HEK293 (cell line): ENCODE measurements around the gene HAND1.

Source experiments
- CTCF ChIA-PET: fragments of 350-600 bp; formaldehyde crosslinking; extraction: SDS; loops from one replicate; lab custom pipeline; 2021; ENCODE audit warnings: antibody characterized with exemption; lab: Yijun Ruan, JAX
- POLR2A ChIA-PET: fragments of 300-600 bp; formaldehyde crosslinking; extraction: SDS; loops from one replicate; lab custom pipeline; 2020; ENCODE audit warnings: antibody characterized with exemption, inconsistent platforms; lab: Yijun Ruan, JAX
- H3K27ac ChIP-seq: fragments of 200-500 bp; sonication (Bioruptor generic); 2 replicates; pipeline ENCODE4 v1.5.1; 2014; ENCODE audit warnings: low read depth, low read length, control low read depth, inconsistent platforms; ENCODE audit errors: extremely low read depth
- H3K36me3 ChIP-seq, 2 experiments: fragments of 200-500 bp in 1 of 2; sonication (Bioruptor generic) in 1 of 2; 1 replicate in 1 of 2; 2 replicates in 1 of 2; pipeline ENCODE4 v1.5.1; 2014 to 2017; ENCODE audit warnings: inconsistent platforms in 2 of 2, low read length in 2 of 2; ENCODE audit not compliant: control insufficient read depth in 2 of 2, insufficient read depth in 1 of 2
- H3K4me1 ChIP-seq: fragments of 200-500 bp; sonication (Bioruptor generic); 2 replicates; pipeline ENCODE4 v1.5.1; 2014; ENCODE audit warnings: mild to moderate bottlenecking, low read length, inconsistent platforms; ENCODE audit not compliant: control insufficient read depth, insufficient read depth
- H3K4me3 ChIP-seq: 2 replicates; pipeline ENCODE4 v1.5.1; 2011; ENCODE audit warnings: low read depth, mild to moderate bottlenecking, control low read depth, low read length, moderate library complexity
- H3K9me3 ChIP-seq: fragments of 200-500 bp; sonication (Bioruptor generic); 2 replicates; pipeline ENCODE4 v1.5.1; 2014; ENCODE audit warnings: low read depth, low read length, inconsistent platforms; ENCODE audit not compliant: control insufficient read depth, insufficient read depth
- GFI1B ChIP-seq: fragments of 450-650 bp; formaldehyde crosslinking; IDR thresholded peaks from 2 replicates; pipeline ENCODE4 v1.5.1; 2016; ENCODE audit warnings: missing biosample characterization, missing genetic modification characterization
- GLIS2 ChIP-seq: fragments of 450-650 bp; formaldehyde crosslinking; IDR thresholded peaks from 2 replicates; pipeline ENCODE4 v1.5.1; 2016; ENCODE audit warnings: missing biosample characterization, missing genetic modification characterization
- KLF1 ChIP-seq: fragments of 450-650 bp; formaldehyde crosslinking; IDR thresholded peaks from 2 replicates; pipeline ENCODE4 v1.5.1; 2016; ENCODE audit warnings: missing biosample characterization, missing genetic modification characterization
- OSR2 ChIP-seq: fragments of 450-650 bp; formaldehyde crosslinking; IDR thresholded peaks from 2 replicates; pipeline ENCODE4 v1.5.1; 2016; ENCODE audit warnings: missing biosample characterization, missing genetic modification characterization
- PRDM1 ChIP-seq: fragments of 450-650 bp; formaldehyde crosslinking; IDR thresholded peaks from 2 replicates; pipeline ENCODE4; 2016; ENCODE audit warnings: missing biosample characterization, missing genetic modification characterization
- SCRT2 ChIP-seq: fragments of 450-650 bp; formaldehyde crosslinking; IDR thresholded peaks from 2 replicates; pipeline ENCODE4 v1.5.1; 2016; ENCODE audit warnings: missing biosample characterization, missing genetic modification characterization
- TCF7L2 ChIP-seq: IDR thresholded peaks from 2 replicates; pipeline ENCODE4 v1.6.1; 2011; ENCODE audit warnings: low read depth, mild to moderate bottlenecking, inconsistent platforms, low read length, moderate library complexity, borderline replicate concordance
- ZBTB8A ChIP-seq: fragments of 450-650 bp; formaldehyde crosslinking; IDR thresholded peaks from 2 replicates; pipeline ENCODE4 v1.5.1; 2016; ENCODE audit warnings: missing biosample characterization, missing genetic modification characterization
- ZNF132 ChIP-seq: fragments of 450-650 bp; formaldehyde crosslinking; IDR thresholded peaks from 2 replicates; pipeline ENCODE4 v1.5.1; 2017; ENCODE audit warnings: missing biosample characterization, missing genetic modification characterization, borderline replicate concordance
- ZNF140 ChIP-seq: fragments of 450-650 bp; formaldehyde crosslinking; IDR thresholded peaks from 2 replicates; pipeline ENCODE4 v1.5.1; 2016; ENCODE audit warnings: missing biosample characterization, missing genetic modification characterization
- ZNF155 ChIP-seq: fragments of 450-650 bp; formaldehyde crosslinking; IDR thresholded peaks from 2 replicates; pipeline ENCODE4 v1.5.1; 2016; ENCODE audit warnings: missing biosample characterization, missing genetic modification characterization
- ZNF221 ChIP-seq: fragments of 450-650 bp; formaldehyde crosslinking; IDR thresholded peaks from 2 replicates; pipeline ENCODE4 v1.5.1; 2017; ENCODE audit warnings: missing biosample characterization, missing genetic modification characterization, borderline replicate concordance
- ZNF223 ChIP-seq: fragments of 450-650 bp; formaldehyde crosslinking; IDR thresholded peaks from 2 replicates; pipeline ENCODE4 v1.5.1; 2016; ENCODE audit warnings: missing biosample characterization, missing genetic modification characterization
- ZNF274 ChIP-seq, 2 experiments: fragments of 200-500 bp in 1 of 2; fragments of 450-650 bp in 1 of 2; sonication (Bioruptor generic) in 1 of 2; formaldehyde crosslinking in 1 of 2; IDR thresholded peaks; 2 replicates each; pipeline versions ENCODE4 v1.5.1 to v1.6.1; 2014 to 2016; ENCODE audit warnings: borderline replicate concordance in 1 of 2, inconsistent platforms in 1 of 2, low read length in 1 of 2, missing biosample characterization in 1 of 2, missing genetic modification characterization in 1 of 2
- ZNF354C ChIP-seq: fragments of 450-650 bp; formaldehyde crosslinking; IDR thresholded peaks from 2 replicates; pipeline ENCODE4 v1.5.1; 2016; ENCODE audit warnings: missing biosample characterization, missing genetic modification characterization, low read depth, borderline replicate concordance
- ZNF548 ChIP-seq: fragments of 450-650 bp; formaldehyde crosslinking; IDR thresholded peaks from 2 replicates; pipeline ENCODE4 v1.5.1; 2016; ENCODE audit warnings: missing biosample characterization, missing genetic modification characterization
- ZNF549 ChIP-seq: fragments of 450-650 bp; IDR thresholded peaks from 2 replicates; pipeline ENCODE4 v1.5.1; 2018; ENCODE audit warnings: missing biosample characterization, missing genetic modification characterization, mild to moderate bottlenecking, inconsistent platforms, moderate library complexity
- ZNF621 ChIP-seq: fragments of 450-650 bp; formaldehyde crosslinking; IDR thresholded peaks from 2 replicates; pipeline ENCODE4 v1.5.1; 2017; ENCODE audit warnings: missing biosample characterization, missing genetic modification characterization
- ZNF654 ChIP-seq: fragments of 450-650 bp; formaldehyde crosslinking; IDR thresholded peaks from 2 replicates; pipeline ENCODE4 v1.5.1; 2016; ENCODE audit warnings: low read depth, missing biosample characterization, missing genetic modification characterization
- ZNF658 ChIP-seq: fragments of 450-650 bp; formaldehyde crosslinking; IDR thresholded peaks from 2 replicates; pipeline ENCODE4; 2016; ENCODE audit warnings: missing biosample characterization, missing genetic modification characterization
- ZSCAN23 ChIP-seq: fragments of 450-650 bp; formaldehyde crosslinking; IDR thresholded peaks from 2 replicates; pipeline ENCODE4 v1.5.1; 2016; ENCODE audit warnings: missing biosample characterization, missing genetic modification characterization
- TF ChIP-seq, protein P1 (sequence below): fragments of 450-650 bp; formaldehyde crosslinking; IDR thresholded peaks from 2 replicates; pipeline ENCODE4 v1.5.1; 2017; ENCODE audit warnings: missing biosample characterization, missing genetic modification characterization
- TF ChIP-seq, protein P2 (sequence below): fragments of 450-650 bp; formaldehyde crosslinking; IDR thresholded peaks from 2 replicates; pipeline ENCODE4 v1.5.1; 2016; ENCODE audit warnings: missing biosample characterization, missing genetic modification characterization
- TF ChIP-seq, protein P3 (sequence below): fragments of 450-650 bp; formaldehyde crosslinking; optimal IDR thresholded peaks from 2 replicates; pipeline ENCODE3; 2016; ENCODE audit warnings: missing biosample characterization, mild to moderate bottlenecking, missing genetic modification characterization
- TF ChIP-seq, protein P4 (sequence below): fragments of 450-650 bp; formaldehyde crosslinking; IDR thresholded peaks from 2 replicates; pipeline ENCODE4 v1.5.1; 2016; ENCODE audit warnings: missing biosample characterization, missing genetic modification characterization, low read depth
- TF ChIP-seq, protein P5 (sequence below): fragments of 450-650 bp; formaldehyde crosslinking; IDR thresholded peaks from 2 replicates; pipeline ENCODE4 v1.5.1; 2017; ENCODE audit warnings: missing biosample characterization, missing genetic modification characterization

HAND1 gene

DNA sequence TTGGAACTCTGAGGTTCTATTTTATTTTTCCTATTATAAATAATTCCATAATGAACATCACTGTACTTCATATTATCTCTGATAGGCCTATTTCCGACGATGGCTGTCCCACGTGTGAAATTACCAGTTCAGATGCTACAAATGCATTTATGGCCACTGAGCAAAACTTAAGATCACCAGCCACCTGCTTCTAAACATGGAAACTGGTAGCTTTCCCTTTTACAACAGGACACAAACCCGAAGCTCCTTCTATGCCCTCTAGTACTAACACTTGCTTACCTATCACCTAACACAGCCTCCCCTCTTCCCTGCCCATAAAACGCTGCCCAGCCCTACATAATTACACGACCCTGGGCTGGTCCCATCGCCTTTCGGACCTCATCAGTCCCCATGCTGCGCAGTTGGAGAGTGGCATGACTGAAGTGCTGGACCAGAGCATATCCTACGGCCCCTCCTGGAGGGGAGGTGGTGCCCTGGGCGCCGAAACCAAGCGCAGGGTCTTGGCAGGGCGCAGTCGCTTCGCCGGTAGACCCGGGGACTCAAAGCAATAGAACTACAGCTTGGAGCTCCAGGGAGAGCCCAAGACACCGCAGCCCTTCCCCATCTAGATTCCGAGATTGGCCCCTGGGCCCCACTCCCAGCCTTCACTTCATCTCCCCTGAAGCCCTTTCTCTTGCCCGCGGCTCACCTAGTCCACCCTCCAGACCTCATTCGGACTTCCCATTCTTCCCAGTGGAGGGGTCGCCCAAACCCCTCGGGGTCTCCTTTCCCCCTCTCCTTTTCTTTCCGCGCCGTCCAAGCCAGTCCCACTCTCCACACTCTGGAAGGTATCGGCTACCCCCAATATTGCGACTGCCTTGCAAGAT is 33.2 kb downstream of the HAND1 start:
- ChIA-PET POLR2A (no interaction called here), CTCF (no interaction called here)
- H3K9me3 ChIP-seq = no peaks in the 10 kb centered on the region
- H3K27ac ChIP-seq = peak overlapping the region; percentile 65
- peaks cover 8 to 35% of the 10 kb centered on the region in 2 experiments; a peak in 2 of 3 replicates for H3K36me3 ChIP-seq
- peaks cover 12% of the 10 kb centered on the region; the same call in 1 of the 2 replicates for H3K4me1 ChIP-seq
- H3K4me3 ChIP-seq = peak overlapping the region; percentile 88
- TF ChIP-seq ZNF658 (no peak), ZNF132 (no peak), ZNF354C (tag by site-specific recombination) (no peak), ZNF223 (tag by site-specific recombination) (no peak), ZNF274 (IDR thresholded peaks at IDR 0.05; ENCODE audit: low read length) (no peak), ZNF274 (tag by site-specific recombination; IDR thresholded peaks at IDR 0.05; ENCODE audit: borderline replicate concordance) (no peak), ZNF549 (no peak), ZNF654 (tag by site-specific recombination) (no peak), ZNF221 (tag by site-specific recombination) (no peak), ZNF155 (no peak), SCRT2 (tag by site-specific recombination) (no peak), TCF7L2 (no peak), ZNF548 (no peak), ZBTB8A (no peak), ZNF140 (tag by site-specific recombination) (no peak), GFI1B (tag by site-specific recombination) (no peak), GLIS2 (tag by site-specific recombination) (peak; percentile 64), KLF1 (tag by site-specific recombination) (no peak), ZNF621 (tag by site-specific recombination) (no peak), OSR2 (no peak), ZSCAN23 (no peak), PRDM1 (tag by site-specific recombination) (no peak)
- TF ChIP-seq, protein P1, sequence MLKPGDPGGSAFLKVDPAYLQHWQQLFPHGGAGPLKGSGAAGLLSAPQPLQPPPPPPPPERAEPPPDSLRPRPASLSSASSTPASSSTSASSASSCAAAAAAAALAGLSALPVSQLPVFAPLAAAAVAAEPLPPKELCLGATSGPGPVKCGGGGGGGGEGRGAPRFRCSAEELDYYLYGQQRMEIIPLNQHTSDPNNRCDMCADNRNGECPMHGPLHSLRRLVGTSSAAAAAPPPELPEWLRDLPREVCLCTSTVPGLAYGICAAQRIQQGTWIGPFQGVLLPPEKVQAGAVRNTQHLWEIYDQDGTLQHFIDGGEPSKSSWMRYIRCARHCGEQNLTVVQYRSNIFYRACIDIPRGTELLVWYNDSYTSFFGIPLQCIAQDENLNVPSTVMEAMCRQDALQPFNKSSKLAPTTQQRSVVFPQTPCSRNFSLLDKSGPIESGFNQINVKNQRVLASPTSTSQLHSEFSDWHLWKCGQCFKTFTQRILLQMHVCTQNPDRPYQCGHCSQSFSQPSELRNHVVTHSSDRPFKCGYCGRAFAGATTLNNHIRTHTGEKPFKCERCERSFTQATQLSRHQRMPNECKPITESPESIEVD = no peak
- TF ChIP-seq, protein P2, sequence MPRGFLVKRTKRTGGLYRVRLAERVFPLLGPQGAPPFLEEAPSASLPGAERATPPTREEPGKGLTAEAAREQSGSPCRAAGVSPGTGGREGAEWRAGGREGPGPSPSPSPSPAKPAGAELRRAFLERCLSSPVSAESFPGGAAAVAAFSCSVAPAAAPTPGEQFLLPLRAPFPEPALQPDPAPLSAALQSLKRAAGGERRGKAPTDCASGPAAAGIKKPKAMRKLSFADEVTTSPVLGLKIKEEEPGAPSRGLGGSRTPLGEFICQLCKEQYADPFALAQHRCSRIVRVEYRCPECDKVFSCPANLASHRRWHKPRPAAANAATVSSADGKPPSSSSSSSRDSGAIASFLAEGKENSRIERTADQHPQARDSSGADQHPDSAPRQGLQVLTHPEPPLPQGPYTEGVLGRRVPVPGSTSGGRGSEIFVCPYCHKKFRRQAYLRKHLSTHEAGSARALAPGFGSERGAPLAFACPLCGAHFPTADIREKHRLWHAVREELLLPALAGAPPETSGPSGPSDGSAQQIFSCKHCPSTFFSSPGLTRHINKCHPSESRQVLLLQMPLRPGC (tag by site-specific recombination) = no peak
- TF ChIP-seq, protein P3, sequence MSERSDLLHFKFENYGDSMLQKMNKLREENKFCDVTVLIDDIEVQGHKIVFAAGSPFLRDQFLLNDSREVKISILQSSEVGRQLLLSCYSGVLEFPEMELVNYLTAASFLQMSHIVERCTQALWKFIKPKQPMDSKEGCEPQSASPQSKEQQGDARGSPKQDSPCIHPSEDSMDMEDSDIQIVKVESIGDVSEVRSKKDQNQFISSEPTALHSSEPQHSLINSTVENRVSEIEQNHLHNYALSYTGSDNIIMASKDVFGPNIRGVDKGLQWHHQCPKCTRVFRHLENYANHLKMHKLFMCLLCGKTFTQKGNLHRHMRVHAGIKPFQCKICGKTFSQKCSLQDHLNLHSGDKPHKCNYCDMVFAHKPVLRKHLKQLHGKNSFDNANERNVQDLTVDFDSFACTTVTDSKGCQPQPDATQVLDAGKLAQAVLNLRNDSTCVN (tag by site-specific recombination) = peak; percentile 21
- TF ChIP-seq, protein P4, sequence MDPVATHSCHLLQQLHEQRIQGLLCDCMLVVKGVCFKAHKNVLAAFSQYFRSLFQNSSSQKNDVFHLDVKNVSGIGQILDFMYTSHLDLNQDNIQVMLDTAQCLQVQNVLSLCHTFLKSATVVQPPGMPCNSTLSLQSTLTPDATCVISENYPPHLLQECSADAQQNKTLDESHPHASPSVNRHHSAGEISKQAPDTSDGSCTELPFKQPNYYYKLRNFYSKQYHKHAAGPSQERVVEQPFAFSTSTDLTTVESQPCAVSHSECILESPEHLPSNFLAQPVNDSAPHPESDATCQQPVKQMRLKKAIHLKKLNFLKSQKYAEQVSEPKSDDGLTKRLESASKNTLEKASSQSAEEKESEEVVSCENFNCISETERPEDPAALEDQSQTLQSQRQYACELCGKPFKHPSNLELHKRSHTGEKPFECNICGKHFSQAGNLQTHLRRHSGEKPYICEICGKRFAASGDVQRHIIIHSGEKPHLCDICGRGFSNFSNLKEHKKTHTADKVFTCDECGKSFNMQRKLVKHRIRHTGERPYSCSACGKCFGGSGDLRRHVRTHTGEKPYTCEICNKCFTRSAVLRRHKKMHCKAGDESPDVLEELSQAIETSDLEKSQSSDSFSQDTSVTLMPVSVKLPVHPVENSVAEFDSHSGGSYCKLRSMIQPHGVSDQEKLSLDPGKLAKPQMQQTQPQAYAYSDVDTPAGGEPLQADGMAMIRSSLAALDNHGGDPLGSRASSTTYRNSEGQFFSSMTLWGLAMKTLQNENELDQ (tag by site-specific recombination) = no peak
- TF ChIP-seq, protein P5, sequence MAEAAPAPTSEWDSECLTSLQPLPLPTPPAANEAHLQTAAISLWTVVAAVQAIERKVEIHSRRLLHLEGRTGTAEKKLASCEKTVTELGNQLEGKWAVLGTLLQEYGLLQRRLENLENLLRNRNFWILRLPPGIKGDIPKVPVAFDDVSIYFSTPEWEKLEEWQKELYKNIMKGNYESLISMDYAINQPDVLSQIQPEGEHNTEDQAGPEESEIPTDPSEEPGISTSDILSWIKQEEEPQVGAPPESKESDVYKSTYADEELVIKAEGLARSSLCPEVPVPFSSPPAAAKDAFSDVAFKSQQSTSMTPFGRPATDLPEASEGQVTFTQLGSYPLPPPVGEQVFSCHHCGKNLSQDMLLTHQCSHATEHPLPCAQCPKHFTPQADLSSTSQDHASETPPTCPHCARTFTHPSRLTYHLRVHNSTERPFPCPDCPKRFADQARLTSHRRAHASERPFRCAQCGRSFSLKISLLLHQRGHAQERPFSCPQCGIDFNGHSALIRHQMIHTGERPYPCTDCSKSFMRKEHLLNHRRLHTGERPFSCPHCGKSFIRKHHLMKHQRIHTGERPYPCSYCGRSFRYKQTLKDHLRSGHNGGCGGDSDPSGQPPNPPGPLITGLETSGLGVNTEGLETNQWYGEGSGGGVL (tag by site-specific recombination) = peak; percentile 35; the same call in 1 of the 2 replicates
